ENCODE results near the gene ADGRF1.

Gene ADGRF1

GRCh38 chr6:46949632-46950280 lies 92.4 kb downstream of the ADGRF1 start:
- H3K4me3 ChIP-seq (ENCODE audit: control insufficient read depth, low read depth, low read length) = no peak overlapping the region
- DNase-seq (ENCODE audit: low read depth) = peak; percentile 25
- TF ChIP-seq CTCF (conservative IDR thresholded peaks at IDR 0.05; ENCODE audit: control insufficient read depth, insufficient read depth, low read depth, low read length) = no peak

DNA sequence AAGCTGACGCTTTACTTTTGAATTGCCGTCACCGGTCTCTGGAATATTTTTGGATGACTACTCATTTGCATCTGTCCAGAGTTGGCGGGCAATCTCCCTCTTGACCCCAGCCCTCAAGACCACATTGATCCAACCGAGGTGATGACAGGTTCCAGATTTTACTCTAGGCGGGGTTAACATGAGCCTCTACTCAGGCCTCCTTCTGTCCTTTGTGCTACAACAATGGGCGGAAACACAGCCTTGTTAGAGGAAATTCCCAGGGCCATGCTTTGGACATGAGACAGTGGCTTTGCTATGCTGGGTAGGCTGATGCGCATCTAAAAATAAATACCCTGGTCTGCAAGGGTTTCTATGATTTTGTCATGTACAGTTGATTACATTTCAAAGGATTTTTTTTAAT lies 93.4 kb downstream of the ADGRF1 start:
- TF ChIP-seq CTCF (conservative IDR thresholded peaks at IDR 0.05; ENCODE audit: control insufficient read depth, insufficient read depth, low read depth, low read length) = no peak
- H3K4me3 ChIP-seq (ENCODE audit: control insufficient read depth, low read depth, low read length) = no peak overlapping the region
- DNase-seq (ENCODE audit: low read depth) = no peak

Measured in fibroblast of mammary gland (primary cell).